Measurements from ENCODE around the gene TRIM62. TPM values are rescaled to one million over a fixed set of nuclear protein-coding genes. Genes with fewer than 3 reads are reported as not detected.

Gene TRIM62
- total RNA-seq, 1 experiment from 2014 or later, result 6.9 TPM

DNA sequence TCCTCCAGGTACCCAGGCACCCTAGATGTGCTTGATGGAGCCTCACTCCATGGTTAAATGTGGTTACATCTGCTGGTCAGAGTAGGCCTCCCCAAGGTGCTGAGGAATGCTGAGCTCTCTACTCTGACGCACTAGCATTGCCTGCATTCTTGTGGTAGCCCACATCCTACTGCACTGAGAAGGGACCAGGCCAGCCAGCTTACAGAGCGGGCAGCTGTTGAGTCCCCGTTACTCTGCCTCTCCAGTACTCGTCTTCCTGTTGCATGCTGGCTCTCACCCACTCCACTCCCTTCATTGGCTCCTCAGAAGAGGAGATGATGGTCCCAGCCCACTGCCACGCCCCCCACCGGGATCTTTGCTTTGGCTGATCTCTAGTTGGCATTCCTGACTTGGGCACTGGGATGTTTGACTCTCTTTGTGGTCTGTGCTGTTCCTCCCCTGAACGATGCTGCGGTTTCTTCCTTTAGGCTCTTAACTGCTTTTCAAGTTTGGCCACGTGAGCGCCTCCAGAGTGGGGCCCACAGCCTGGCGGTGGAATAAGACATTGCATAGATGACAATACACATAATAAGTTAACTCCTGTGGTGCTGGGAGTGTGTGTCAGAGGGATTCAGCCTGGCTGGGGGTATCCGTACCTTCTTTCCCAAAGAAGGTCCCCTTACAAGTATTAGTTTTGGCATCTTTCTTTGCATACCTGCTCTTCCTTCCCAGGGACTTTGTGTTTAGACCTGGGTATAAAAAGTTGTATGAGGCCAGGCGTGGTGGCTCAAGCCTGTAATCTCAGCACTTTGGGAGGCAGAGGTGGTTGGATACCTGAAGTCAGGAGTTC, 82.3 kb downstream of the TRIM62 start:
- no peak overlapping the region for H4K5ac ChIP-seq (ENCODE audit: insufficient read length, low read depth, low read length)
- no peak overlapping the region for H3K4me2 ChIP-seq (ENCODE audit: insufficient read depth, insufficient read length, low read length)
- no peak overlapping the region for H3K18ac ChIP-seq (ENCODE audit: insufficient read length, low read depth, low read length)
- H3K23me2 ChIP-seq (ENCODE audit: insufficient read length, low read depth, low read length, poor library complexity, severe bottlenecking), result no peaks in the 10 kb centered on the region
- no peak overlapping the region for H3K4ac ChIP-seq (ENCODE audit: low read depth, low read length)
- H2BK15ac ChIP-seq (ENCODE audit: low read depth, low read length), result no peak overlapping the region
- H2AFZ ChIP-seq (ENCODE audit: low read length), result no peak overlapping the region
- no peak overlapping the region for H3K4me3 Mint-ChIP-seq
- no peak overlapping the region for H4K8ac ChIP-seq (replicated peaks; ENCODE audit: insufficient read length, low read depth, low read length)
- H3K9me3 ChIP-seq (ENCODE audit: control insufficient read depth, low read depth, low read length), result no peaks in the 10 kb centered on the region
- WGBS (ENCODE audit: extremely low coverage, insufficient read length, low lambda C conversion rate), result no CpG with 5 or more reads among the region's 13 CpGs
- H4K91ac ChIP-seq (ENCODE audit: insufficient read length, low read depth, low read length), result no peak overlapping the region
- no peak overlapping the region for H3T11ph ChIP-seq (ENCODE audit: low read length)
- H2AK5ac ChIP-seq (ENCODE audit: insufficient read length, low read length), result no peak overlapping the region
- H2BK12ac ChIP-seq (ENCODE audit: insufficient read length, low read depth, low read length), result no peak overlapping the region
- no peaks in the 10 kb centered on the region for H3K36me3 Mint-ChIP-seq (ENCODE audit: insufficient read depth in 1 of 3, low read depth in 3 of 3)
- H2BK20ac ChIP-seq (ENCODE audit: low read depth, low read length, poor library complexity, severe bottlenecking), result no peak overlapping the region
- no peaks in the 10 kb centered on the region for H3K27me3 ChIP-seq (ENCODE audit: insufficient read depth, low read length)
- H3K27ac Mint-ChIP-seq, result no peak overlapping the region; a peak in 1 of 7 replicates
- H3K14ac ChIP-seq (ENCODE audit: insufficient read depth, low read length), result no peak overlapping the region
- peaks cover 8% of the 10 kb centered on the region; the same call in 1 of the 2 replicates for H3K27me3 Mint-ChIP-seq (ENCODE audit: low read depth)
- peak; percentile 85 for DNase-seq
- H3K79me1 ChIP-seq (ENCODE audit: insufficient read depth, low read depth, low read length, poor library complexity, severe bottlenecking), result no peaks in the 10 kb centered on the region
- no peaks in the 10 kb centered on the region; a peak in 1 of 5 replicates for H3K9me3 Mint-ChIP-seq
- H3K4me1 Mint-ChIP-seq, result peaks cover 6 to 14% of the 10 kb centered on the region in 2 experiments; a peak in 3 of 4 replicates
- no peak overlapping the region for H3K56ac ChIP-seq (ENCODE audit: insufficient read length, low read depth, low read length)
- peaks cover 2% of the 10 kb centered on the region for H4K20me1 ChIP-seq (ENCODE audit: control insufficient read depth, insufficient read depth, insufficient read length)
- H2BK120ac ChIP-seq (ENCODE audit: low read depth, low read length, poor library complexity, severe bottlenecking), result no peak overlapping the region
- H3K27ac ChIP-seq (ENCODE audit: insufficient read length, low read depth, low read length), result no peak overlapping the region
- no peak overlapping the region for H2BK5ac ChIP-seq (ENCODE audit: insufficient read length, low read length)
- TF ChIP-seq, protein P1, sequence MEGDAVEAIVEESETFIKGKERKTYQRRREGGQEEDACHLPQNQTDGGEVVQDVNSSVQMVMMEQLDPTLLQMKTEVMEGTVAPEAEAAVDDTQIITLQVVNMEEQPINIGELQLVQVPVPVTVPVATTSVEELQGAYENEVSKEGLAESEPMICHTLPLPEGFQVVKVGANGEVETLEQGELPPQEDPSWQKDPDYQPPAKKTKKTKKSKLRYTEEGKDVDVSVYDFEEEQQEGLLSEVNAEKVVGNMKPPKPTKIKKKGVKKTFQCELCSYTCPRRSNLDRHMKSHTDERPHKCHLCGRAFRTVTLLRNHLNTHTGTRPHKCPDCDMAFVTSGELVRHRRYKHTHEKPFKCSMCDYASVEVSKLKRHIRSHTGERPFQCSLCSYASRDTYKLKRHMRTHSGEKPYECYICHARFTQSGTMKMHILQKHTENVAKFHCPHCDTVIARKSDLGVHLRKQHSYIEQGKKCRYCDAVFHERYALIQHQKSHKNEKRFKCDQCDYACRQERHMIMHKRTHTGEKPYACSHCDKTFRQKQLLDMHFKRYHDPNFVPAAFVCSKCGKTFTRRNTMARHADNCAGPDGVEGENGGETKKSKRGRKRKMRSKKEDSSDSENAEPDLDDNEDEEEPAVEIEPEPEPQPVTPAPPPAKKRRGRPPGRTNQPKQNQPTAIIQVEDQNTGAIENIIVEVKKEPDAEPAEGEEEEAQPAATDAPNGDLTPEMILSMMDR (conservative IDR thresholded peaks at IDR 0.05), result peak; percentile 13; the same call in 2 of the 3 replicates
- no peaks in the 10 kb centered on the region for H3K4me1 ChIP-seq (ENCODE audit: insufficient read depth, low read length)
- no peaks in the 10 kb centered on the region for H3K79me2 ChIP-seq (ENCODE audit: insufficient read depth, low read length)
- no peak overlapping the region for H3K9ac ChIP-seq (ENCODE audit: extremely low read depth, insufficient read length, low read length)
- H3K23ac ChIP-seq (ENCODE audit: insufficient read length, low read depth, low read length), result no peak overlapping the region

Data from H9 (cell line).